Stimulated activated naive CD4-positive, alpha-beta T cell treated with Interleukin-2 at 50 U/mL for 16 hours (primary cell): ENCODE results near the gene CAP1.

Experiments
- DNase-seq: peaks from one replicate; lab custom pipeline; 2025; lab: John Stamatoyannopoulos, UW

CAP1 gene

DNA sequence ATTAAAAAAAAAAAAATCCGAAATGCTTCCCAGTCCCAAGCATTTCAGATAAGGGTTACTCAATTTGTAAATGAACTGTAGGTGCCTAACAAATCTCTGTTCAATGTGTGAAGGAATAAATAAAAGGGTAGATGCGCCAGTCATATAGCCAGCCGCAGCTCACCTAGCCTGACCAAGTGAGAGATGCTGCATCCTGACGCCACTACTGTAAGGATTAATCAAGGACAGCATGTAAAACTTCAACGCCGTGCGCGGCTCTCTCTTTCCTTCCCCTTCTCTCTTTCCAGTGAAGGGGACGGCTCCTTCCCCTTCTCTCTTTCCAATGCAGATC is 56.1 kb downstream of the CAP1 start:
- no peak for DNase-seq

DNA sequence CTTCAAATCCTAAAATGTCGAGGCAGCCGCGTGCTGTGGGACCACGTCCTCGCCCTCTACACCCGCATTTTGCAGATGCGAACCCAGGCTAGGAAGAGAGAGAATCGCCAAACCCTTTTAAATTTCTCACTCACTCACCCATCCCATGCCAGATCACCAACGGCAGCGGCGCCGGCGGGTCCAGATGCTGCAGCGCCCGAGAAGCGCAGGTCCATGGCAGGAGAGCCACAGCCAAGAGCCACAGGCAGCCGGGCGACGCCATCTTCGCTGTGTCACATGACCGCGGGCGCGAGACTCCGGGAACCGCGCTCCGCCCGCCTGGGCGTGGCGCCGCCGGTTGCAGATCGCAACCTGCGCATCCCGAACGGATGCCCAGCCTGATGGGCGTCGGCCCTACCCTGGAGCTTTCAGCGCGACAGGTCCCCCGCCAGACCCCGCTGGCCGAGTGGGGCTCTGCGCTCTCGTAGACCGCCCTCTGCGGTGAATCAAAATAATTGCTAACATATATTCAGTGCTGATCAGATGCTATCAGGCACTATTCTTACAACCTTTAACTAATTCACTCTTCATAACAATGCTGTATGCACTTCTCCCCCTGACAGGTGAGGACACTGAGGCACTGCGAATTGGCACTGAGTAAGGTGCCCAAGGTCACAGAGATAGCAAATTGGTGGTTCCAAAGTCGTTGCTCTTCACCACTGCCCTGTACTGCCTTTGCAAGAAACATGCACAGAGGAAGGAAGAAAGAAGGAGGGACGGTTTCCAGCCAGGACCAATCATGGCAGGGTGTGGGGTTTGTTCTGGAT is 56.7 kb downstream of the CAP1 start, which contains the start of gene PPT1:
PPT1 (minus strand) TSS at position 276 of the 806 bp plus-strand sequence; CDS start at position 262, 14 bp downstream.
- peak; percentile 61 for DNase-seq

DNA sequence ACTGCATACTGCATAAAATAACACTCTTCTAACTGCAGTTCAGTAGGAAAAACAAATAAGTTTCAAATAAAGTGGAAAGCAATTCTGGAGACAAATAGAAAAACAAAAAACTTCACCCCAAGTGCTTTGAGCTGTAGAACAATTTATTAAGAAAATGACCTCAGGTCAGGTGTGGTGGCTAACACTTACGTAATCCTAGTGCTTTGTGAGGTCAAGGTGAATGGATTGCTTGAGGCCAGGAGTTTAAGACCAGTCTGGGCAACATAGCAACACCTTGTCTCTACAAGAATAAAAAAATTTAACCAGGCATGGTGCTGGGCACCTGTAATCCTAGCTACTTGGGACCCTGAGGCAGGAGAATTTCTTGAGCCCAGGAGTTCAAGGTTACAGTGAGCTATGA is 61.5 kb downstream of the CAP1 start:
- DNase-seq, result no peak

GRCh38 chr1:40102896-40103295 is 62.4 kb downstream of the CAP1 start:
- DNase-seq, result no peak

- no peak for DNase-seq
Observed at GRCh38 chr1:40105028-40105427, 64.5 kb downstream of the CAP1 start.

DNA sequence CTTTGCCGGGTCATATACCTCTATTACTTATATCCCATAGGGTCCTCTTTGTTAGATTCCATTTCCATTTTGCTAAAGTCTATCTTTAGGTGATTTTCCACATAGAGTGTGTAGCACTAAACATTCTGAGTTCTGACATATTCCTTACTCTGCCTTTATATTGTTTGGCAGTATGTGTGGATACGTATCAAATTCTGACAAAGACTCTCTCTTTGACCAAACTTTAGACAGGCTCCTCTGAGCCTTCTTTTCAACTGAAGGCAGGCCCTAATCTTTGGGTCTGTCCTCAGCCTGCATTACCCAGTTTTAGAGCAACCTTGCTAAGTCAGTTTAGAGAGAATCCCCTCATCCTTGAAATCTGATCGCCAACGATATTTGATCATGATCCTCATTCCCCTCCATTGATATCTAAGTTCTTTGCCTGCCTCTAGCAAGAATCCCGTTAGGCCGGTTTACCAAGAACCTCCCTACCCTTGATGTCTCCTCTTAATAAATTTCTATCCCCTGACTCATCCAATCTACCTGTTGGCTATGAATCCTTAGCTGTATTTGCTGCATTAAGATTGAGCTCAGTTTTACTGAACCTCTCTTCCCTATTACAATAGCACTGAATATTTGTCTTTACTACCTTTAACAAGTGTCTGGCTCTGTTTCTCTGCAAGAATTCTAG is 66.9 kb downstream of the CAP1 start:
- DNase-seq, result no peak

DNA sequence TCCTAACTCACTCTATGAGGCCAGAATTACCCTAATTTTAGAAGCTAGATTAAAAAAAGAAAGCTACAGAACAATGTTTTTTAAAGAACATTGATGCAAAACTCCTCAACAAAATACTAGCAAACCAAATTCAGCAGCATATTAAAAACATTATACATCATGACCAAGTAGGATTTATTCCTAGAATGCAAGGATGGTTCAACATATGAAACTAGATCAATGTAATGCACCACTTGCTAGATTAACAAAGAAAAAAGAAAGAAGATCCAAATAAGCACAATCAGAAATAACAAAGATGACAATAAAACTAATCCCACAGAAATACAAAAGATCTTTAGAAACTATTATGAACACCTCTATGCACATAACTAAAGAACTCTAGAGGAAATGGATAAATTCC is 69.9 kb downstream of the CAP1 start:
- DNase-seq, result no peak

GRCh38 chr1:40114400-40114799 is 73.9 kb downstream of the CAP1 start:
- no peak for DNase-seq

GRCh38 chr1:40120128-40120527 is 79.6 kb downstream of the CAP1 start:
- DNase-seq, result no peak
